Upper lobe of left lung (tissue), 4 donors: ENCODE data around the gene PDE6A.
"Not testable (repeated sequence)": the region's sequence is repeated elsewhere in the genome, so short reads cannot be mapped to it uniquely, and the experiment has no call there.

Experiments
- EP300 ChIP-seq, 4 donors: sonication (generic); formaldehyde crosslinking; IDR thresholded peaks; one replicate each; pipeline ENCODE4 v1.5.1; 2017; ENCODE audit warnings: antibody characterized with exemption in 4 of 4, control low read depth in 2 of 4
- POLR2A ChIP-seq, 4 donors: fragments of 450-650 bp; IDR thresholded peaks; one replicate each; pipeline ENCODE4 v1.5.1; 2016 to 2017; ENCODE audit warnings: antibody characterized with exemption in 4 of 4, mild to moderate bottlenecking in 2 of 4
- POLR2AphosphoS5 ChIP-seq, 2 donors: sonication (generic); formaldehyde crosslinking; IDR thresholded peaks; one replicate each; pipeline ENCODE4 v1.5.1; 2017; ENCODE audit warnings: antibody characterized with exemption in 2 of 2
- TF ChIP-seq, protein P1 (sequence below), 6 experiments: fragments of 450-650 bp in 4 of 6; fragments of 200-600 bp in 2 of 6; sonication (generic) in 2 of 6; IDR thresholded peaks; one replicate each; pipeline ENCODE4 v1.5.1; 2016 to 2019; ENCODE audit warnings: antibody characterized with exemption in 6 of 6

DNA sequence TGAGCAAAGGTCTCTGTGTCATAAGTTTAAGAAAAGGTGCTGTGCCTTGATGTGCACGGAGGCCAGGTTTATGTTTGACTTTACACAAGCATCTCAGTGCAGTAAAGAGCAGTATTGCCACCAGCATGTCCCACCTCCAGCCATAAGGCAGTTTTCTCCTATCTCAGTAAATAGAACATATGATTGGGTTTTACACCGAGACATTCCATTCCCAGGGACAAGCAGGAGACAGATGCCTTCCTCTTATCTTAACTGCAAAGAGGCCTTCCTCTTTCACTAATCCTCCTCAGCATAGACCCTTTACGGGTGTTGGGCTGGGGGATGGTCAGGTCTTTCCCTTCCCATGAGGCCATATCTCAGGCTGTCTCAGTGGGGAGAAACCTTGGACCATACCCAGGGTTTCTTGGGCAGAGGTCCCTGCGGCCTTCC lies 1.8 kb downstream of the PDE6A start:
- TF ChIP-seq, protein P1, sequence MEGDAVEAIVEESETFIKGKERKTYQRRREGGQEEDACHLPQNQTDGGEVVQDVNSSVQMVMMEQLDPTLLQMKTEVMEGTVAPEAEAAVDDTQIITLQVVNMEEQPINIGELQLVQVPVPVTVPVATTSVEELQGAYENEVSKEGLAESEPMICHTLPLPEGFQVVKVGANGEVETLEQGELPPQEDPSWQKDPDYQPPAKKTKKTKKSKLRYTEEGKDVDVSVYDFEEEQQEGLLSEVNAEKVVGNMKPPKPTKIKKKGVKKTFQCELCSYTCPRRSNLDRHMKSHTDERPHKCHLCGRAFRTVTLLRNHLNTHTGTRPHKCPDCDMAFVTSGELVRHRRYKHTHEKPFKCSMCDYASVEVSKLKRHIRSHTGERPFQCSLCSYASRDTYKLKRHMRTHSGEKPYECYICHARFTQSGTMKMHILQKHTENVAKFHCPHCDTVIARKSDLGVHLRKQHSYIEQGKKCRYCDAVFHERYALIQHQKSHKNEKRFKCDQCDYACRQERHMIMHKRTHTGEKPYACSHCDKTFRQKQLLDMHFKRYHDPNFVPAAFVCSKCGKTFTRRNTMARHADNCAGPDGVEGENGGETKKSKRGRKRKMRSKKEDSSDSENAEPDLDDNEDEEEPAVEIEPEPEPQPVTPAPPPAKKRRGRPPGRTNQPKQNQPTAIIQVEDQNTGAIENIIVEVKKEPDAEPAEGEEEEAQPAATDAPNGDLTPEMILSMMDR (IDR thresholded peaks at IDR 0.05): not testable (repeated sequence)
- not testable (repeated sequence) for TF ChIP-seq EP300, POLR2A, POLR2AphosphoS5 (IDR thresholded peaks at IDR 0.05)
